ENCODE results near the gene FAM53B.
A peak's percentile ranks its signal among the peaks of the same experiment; 100 is the strongest.

The FAM53B gene

GRCh38 chr10:124676416-124677062, 67.6 kb downstream of the FAM53B start:
- DNase-seq, result no peak

DNA sequence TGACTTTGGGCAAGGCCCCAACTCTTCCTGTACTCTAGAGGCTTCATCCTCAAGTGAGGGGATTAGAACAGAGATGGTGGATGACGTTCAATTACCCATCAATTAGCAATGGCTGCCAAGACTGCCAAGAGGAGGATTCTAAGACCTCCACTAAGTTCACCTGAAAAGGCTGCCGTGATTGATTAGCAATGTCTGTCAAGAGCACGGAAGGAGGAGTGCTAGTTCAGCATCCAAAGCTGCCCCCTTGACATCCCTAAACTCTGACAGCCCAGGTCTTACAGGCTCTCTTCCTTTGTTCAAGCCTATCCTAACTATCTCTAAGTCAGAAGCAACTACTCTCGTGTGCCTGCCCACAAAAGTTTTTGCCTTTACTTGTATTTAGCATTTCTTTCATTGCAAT, 68.4 kb downstream of the FAM53B start:
- no peak for DNase-seq

- DNase-seq, result no peak
Observed at GRCh38 chr10:124675261-124675660, 68.9 kb downstream of the FAM53B start.

GRCh38 chr10:124674768-124675222, 69.4 kb downstream of the FAM53B start:
- no peak for DNase-seq

GRCh38 chr10:124672181-124672638, 72.0 kb downstream of the FAM53B start:
- no peak for DNase-seq

- DNase-seq, result no peak
Observed at GRCh38 chr10:124671486-124672075, 72.6 kb downstream of the FAM53B start.

DNA sequence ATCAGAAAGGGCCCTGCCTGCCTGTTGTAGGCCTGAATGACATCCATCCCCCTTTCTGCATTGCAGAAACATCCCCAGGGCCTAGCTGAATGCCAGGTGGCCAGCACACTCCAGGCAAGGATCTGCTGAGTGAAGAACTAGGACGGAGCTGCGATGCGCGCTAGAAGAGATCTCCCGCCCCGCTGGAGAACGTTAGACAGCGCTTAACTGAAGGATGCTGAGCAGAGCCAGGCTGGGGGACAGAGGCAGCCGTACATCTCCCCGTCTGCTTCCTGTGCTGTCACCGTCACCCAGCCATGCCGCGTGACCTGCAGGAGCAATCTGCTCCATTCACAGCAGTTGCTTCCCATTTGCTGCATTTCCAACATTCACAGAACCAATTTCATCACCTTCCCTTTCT, 73.3 kb downstream of the FAM53B start:
- peak; percentile 64 for DNase-seq

GRCh38 chr10:124669824-124670654, 74.1 kb downstream of the FAM53B start:
- no peak for DNase-seq

DNA sequence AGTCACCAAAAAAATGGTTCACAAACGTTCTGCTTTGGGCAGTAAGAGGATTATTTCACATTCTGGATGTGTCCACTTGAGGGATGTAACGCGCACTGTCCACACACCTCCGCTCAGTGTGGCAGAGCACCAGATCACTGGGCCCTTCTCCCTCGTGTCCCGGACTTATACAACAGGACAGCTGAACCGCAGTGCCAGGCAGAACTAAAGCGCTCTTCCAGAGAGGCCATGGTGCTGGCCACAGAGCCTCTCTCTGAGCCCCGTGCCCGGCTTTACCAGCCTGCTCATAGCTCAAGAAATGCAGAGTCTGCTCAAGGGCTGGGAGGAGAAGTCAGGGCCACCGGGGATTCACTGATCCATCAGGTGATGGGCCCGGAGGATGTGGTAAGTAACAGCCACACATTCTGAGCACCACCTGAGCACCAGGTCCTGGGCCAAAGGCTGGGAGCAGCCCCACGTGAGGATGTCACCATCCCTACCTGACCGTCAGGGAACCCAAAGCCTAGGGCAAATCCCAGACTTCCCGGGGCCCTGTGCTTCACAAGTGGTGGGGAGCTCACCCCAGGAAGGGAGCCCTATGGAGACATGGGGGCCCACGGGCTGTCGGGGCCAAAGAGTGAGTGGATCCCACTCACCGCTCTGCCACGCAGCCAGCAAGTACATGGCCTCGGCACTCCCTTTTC, 74.9 kb downstream of the FAM53B start:
- DNase-seq, result no peak

DNA sequence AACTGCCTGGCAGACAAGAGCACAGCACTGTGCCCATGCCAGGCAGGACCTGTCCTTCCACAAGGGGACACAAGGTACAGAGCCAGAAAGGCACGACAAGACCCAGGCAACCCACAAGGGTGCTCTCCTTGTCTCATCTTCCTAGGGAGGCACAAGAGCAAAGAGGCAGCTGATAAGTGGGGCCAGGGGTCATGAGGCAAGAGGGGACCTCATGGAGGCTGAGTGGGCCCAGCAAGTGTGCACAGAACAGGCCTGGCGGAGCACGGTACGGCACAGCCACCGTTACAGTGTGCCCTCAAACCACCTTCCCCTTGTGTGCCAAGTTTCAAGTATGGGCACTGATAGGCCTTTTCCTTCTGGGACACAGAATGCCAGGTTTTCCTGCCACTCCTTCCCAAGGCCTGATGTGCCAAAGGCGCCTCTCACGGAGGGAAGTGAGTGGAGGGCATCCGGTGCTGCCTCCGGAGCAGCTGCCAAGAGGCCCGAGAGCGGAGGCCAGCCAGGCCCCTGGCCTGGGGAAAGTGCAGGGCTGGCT, 75.6 kb downstream of the FAM53B start:
- no peak for DNase-seq

DNA sequence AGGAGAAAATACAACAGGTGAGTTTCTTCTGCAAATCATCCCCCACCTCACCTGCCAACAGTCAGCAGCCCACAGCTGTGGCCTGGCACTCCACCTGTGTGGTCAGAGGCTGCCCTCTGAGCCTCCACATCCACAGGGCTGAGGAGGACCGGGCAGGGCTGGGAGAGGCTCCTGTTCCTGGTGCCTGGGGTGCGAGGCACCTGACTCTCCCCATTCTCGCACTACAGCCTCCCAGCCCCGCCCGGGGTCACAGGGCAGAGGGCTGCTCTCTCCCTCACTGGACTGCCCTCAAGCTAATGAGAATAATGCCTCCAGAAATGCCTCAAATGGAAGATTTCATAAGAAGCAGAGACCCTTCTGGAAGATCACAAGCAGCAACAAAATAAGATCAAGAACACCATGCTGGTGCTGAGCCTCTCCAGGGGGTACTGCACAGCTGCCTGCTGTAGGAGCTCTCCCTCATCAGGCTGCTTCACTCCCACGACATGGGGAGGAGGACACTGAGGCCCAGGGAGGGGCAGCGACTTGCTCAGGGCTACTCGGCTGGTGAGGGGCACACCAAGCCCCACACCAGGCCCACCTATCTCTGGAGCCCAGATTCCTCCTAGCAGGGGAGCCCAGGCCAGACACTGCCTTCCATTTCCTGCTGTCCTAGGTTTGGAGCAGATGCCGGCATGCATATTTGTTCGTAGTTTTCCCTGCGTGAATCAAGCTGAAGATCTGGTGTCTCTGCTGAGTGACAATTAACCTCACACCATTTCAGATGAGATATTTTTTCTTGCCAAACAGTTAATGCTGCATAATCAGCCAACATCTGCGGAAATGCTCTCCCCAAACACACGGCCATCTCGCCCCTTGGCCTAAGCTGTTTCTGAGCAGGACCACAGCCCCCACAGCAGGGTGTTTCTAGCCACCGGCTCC, 76.5 kb downstream of the FAM53B start:
- no peak for DNase-seq

DNA sequence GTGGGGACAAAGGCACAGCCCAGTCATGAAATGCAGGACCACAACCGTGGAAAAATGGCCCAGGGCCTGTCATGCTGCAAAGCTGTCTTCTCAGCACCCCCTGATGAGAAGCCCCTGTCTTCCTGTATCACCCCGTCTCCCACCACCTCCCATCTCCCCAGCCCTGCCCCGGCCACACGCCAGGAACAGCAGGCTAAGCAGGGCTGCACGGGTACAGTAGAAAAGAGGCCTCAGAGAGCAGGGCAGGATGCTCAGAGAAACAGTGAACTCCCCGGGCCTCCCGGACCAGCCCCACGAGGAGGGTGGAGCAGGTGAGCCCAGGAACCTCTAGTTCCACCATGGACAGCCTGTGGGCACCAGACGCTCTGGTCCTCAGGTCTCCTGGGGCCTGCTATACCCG, 77.7 kb downstream of the FAM53B start:
- no peak for DNase-seq

GRCh38 chr10:124665980-124666379, 78.2 kb downstream of the FAM53B start:
- DNase-seq, result no peak

GRCh38 chr10:124665558-124665957, 78.6 kb downstream of the FAM53B start:
- DNase-seq, result no peak

DNA sequence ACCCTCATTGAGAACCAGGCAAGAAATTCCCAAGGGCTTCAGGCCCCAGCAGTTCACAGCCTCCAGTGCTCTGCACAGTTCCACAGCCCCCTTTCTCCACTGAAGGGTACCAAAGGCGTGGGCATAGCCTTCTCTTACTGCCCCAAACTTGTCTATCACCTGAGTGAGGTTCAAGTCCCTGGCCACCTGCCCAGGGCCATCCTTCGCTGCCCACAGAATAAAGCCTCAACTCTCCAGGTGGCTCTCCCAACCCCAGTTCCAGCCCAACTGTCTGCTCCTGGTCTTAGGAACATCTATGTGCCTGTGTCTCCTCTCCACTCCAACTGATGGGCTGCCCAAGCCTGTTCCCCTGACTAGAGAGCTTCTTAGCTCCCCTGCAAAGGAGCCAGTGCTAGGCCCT, 79.1 kb downstream of the FAM53B start:
- no peak for DNase-seq

DNA sequence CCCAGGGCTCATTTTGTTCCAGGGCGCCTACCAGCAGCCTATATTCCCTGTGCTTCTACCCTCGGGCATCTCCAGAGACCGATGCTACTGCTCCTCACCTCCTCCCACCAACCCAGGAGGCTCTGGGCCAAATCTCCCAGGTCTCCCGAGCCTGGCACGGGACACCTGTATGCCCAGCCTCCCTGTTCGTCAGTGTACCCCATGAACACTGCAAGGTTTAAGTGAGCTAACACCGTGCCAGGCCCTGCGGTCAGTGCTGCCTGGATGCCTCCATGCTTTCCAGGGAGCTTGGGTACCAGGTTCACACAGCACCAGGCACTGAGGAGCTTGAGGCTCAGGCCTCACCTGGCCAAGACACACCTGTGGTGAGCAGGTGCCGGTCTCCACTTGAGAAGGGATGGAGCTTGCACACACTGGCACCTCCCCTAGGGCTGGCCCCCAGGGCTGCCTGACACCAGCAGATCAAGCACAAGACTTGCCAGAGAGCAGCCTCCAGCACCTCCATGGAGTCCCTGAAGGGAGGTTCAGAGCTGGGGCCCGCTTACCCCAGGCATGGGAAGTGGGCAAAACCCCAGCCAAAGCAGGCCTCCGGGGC, 80.3 kb downstream of the FAM53B start:
- DNase-seq, result no peak

GRCh38 chr10:124663228-124663627, 81.0 kb downstream of the FAM53B start:
- no peak for DNase-seq

- no peak for DNase-seq
Observed at GRCh38 chr10:124661660-124662180, 82.5 kb downstream of the FAM53B start.

DNA sequence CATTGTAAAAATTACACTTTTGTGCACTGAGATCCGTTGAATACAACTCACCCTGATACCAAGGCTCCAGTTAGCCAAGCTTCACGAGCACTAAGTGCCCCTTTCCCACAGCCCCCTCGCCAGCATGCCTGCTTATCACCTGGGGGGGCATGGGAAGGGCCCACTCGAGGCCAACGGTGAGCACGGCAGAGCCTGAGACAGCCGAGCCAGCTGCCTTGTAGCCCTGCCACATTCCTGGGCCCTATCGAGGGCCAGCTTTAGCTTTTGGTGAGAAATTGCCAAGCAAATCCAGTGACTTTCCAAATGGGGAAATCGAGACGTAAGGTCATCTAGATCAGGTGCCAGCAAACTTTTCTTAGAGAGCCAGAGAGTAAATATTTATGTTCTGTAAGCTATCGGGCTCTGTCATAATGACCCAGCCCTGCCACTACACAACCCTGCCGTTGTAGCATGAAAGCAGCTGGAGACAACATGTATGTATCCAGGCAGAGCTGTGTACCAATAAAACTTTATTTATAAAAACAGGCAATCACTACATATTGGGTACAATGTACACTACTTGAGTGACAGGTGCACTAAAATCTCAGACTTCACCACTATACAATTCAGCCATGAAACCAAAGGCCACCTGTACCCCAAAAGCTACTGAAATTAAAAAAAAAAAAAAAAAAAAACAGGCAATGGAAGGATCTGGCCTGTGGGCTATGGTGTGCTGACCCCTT, 83.6 kb downstream of the FAM53B start:
- no peak for DNase-seq

GRCh38 chr10:124659380-124659779, 84.8 kb downstream of the FAM53B start:
- peak; percentile 38 for DNase-seq
